ENCODE measurements around the gene DNAH11.

GRCh38 chr7:21749378-21749777 is 206.5 kb downstream of the DNAH11 start:
- TF ChIP-seq CTCF (IDR thresholded peaks at IDR 0.05) (no peak), POLR2A (IDR thresholded peaks at IDR 0.05) (no peak)
